HG03432 (cell line): Measurements from ENCODE around the gene BCAS3.

Experiments used
- ATAC-seq: cut with Tn5 transposase; IDR thresholded peaks from one replicate; pipeline ENCODE4 v1.9.1; 2021; ENCODE audit warnings: mild to moderate bottlenecking, moderate library complexity; ENCODE audit not compliant: unreplicated experiment

BCAS3 gene

DNA sequence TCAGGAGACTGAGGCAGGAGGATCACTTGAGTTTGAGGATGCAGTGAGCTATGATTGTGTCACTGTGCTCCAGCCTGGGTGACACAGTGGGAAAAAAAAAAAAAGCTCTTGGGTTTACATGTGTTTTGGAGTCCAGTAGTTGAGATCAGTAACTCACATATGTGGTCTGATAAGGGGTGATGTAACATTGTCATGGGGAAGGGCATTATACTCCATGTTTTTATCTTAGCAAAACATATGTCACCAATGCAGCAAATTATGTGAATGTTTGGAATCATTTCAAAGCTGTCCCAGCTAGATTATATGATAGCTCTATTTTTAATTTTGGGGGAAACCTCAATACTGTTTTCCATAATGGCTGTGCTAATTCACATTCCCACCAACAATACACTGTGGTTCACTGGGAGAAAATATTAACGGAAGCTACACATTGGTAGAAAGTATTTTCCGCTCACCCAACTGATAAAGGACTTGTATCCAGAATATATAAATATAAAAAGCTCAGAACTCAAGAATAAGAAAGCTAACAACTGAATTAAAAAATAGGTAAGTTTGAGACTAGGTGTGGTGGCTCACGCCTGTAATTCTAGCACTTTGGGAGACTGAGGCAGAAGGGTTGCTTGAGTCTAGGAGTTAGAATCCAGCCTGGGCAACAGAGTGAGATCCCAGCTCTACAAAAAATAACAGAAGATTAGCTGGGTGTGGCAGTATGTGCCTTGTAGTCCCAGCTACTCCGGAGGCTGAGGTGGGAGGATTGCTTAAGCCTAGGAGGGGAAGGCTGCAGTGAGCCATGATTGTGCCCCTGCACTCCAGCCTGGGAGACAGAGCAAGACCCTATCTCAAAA, 497.9 kb downstream of the BCAS3 start:
- no peak for ATAC-seq

DNA sequence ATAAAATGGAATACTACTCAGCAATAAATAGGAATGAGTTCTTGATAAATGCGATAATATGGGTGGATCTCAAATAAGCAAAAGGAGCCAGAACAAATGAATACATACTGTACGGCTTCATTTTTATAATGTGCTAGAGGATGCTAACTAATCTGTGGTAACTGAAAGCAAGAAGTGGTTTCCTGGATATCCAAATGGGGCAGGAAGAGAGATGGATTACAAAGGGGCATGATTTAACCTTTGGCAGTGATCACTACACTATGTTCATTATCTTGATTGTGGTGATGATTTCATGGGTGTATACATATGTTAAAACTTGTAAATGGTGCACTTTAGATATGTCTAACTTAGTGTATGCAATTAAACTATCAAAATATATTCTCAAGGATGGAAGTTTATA, 499.7 kb downstream of the BCAS3 start:
- no peak for ATAC-seq

DNA sequence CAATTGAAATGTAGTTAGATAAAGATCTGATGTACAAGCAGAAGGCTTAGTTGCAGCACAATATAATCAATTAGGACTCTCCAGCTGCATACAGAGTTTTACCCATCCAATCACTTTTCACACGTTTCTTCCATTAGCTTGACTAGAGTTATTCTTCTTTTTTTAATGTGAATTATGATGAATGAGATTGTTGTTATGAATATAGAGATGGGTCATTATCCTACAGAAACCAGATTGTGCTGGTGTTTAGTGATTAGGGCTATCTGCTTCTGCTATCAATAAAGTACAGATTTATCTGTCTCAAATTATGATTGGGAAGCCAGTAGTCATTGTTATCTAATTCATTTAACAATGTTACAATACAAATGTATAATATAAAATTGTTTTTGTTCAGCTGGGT, 500.6 kb downstream of the BCAS3 start:
- no peak for ATAC-seq

DNA sequence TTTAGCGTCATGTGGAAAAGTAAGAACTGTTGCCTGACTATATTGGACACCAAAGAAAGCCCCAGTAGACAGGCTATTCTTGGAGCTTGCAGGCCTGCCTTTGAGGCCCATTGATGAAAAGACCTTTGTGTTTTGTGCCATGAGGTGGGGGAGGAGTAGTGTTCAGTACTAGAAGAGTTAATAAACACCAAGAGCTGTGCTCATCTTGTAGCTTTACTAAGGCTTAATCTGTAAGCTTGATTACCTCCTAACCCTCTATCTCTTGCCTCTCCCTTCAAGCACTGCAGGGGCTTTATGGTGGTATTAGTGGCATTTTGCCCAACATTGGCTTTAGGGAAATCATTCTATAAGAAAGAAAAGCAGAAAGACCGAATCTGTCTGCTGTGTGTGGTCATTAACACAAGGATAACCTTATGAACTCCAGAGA, 501.7 kb downstream of the BCAS3 start:
- no peak for ATAC-seq

DNA sequence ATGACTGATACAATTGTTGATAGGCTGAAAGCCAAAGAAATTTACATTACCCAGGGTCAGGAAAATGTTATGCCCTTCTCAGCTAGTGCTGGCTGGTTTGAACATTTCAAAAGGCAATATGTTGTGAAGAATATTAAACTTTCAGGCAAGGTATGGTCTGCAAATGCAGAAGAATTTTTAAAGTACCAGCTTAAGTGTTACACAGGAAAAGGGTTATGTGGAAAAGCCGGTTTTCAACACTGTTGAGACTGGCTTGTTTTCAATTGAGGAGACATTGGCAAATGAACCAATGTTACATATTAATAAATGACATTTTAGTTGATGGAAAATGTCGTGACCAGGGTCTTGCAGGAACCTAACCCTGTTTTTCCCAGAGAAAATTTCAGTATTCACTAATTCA, 506.1 kb downstream of the BCAS3 start:
- no peak for ATAC-seq

DNA sequence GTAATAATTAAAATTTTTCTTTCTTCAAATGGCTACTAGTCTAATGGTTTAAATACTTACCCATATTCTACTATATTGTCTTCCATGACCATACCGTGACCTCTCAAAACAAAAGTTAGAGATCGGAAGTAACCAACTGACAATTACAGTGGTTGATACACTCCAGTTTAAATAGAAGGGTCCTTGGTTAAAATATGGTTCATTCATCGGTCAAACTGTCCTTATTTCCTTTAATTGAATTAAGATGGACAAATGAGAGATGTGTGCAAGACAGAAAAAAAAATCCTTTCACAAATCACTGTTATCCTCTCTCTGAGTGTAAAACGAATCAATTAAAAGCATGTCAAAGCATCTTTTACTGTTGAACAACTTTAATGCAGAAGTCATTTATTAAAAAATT, 507.7 kb downstream of the BCAS3 start:
- no peak for ATAC-seq

DNA sequence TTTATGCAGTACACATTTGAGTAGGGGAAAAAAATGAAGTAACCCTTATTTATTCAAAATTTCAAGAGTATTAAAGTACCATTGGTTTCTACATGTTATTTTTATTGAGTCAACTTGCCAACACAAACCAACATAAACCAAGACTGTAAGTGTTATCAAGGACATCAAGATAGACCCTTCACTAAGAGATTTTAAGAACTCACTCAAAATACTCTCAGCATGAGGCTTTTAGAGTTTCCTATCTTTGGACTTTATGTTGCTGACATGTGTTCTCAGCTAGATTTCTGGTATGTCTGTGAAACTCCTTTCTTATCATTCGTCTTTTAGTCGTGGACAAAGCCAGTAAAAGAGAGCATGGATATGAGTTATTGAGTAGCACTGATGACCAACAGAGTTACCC, 509.4 kb downstream of the BCAS3 start:
- ATAC-seq, result no peak

DNA sequence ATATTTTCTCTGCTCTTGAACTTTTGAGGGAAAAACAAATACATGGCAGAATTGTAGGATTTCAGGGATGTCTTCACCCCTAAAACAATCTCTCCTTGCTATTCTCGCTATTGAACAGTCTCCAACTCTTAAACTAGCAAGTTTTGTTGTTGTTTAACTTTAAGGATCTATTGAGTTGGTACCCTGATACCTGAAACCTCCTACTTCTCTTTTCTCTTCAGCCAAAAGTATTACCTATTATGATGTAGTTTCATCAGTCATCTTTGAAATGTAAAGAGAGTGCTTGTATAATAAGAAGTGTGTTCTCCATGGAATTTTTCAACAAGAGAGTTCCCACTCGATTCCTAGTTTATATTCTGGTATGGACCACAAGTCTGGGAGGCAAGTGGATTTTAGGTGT, 510.4 kb downstream of the BCAS3 start:
- no peak for ATAC-seq

DNA sequence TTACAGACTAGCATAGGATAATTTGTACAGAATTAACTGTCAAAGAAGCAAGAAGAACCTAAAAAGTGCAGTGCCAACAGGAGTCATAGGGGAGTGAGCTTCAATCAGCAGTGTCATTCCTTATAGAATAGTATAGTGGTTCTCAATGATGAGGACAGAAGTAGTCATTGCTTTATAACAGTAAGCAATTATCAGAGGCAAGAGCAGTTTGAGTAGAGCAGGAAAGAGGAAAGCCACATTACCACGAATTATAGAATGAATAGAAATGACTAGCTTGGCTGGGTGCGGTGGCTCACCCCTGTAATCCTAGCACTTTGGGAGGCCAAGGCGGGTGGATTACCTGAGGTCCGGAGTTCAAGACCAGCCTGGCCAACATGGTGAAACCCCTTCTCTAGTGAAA, 512.3 kb downstream of the BCAS3 start:
- ATAC-seq, result no peak

DNA sequence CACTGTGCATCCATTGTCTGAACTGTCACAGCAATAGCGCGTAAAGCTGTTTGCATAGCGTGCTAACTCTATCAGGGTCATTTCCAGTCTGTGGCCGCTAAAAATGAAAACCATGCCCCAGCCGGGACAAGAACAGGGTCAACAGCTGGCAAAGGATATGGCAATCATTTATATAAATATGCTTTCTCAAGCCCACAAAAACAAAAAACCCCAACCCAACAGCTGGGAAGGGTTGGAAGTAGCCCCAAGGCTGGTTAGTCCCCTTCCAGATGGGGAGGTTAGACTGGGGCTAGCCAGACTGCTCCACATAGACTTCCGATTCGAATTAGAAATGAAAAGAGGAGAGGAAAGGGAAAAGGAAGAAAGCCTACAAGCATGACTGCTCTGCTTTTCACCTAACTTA, 518.7 kb downstream of the BCAS3 start:
- ATAC-seq, result no peak

DNA sequence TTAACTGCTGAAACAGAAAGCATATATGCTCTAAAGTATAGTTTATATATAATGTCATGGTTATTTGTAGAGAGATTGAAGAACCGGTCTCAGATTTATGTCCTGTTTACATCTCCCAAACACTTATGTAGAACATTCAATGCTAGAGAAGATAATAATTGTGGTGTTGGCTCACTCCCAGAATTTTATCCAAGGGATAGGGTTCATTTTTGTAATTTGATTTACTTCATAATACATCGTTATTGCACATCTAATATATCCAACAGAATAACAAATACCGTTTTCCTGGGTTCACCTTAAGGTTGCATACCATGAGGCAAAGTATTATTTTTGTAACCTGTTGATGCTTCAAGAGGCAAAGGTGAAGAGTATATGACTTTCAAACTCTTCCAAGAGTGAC, 519.1 kb downstream of the BCAS3 start:
- no peak for ATAC-seq

DNA sequence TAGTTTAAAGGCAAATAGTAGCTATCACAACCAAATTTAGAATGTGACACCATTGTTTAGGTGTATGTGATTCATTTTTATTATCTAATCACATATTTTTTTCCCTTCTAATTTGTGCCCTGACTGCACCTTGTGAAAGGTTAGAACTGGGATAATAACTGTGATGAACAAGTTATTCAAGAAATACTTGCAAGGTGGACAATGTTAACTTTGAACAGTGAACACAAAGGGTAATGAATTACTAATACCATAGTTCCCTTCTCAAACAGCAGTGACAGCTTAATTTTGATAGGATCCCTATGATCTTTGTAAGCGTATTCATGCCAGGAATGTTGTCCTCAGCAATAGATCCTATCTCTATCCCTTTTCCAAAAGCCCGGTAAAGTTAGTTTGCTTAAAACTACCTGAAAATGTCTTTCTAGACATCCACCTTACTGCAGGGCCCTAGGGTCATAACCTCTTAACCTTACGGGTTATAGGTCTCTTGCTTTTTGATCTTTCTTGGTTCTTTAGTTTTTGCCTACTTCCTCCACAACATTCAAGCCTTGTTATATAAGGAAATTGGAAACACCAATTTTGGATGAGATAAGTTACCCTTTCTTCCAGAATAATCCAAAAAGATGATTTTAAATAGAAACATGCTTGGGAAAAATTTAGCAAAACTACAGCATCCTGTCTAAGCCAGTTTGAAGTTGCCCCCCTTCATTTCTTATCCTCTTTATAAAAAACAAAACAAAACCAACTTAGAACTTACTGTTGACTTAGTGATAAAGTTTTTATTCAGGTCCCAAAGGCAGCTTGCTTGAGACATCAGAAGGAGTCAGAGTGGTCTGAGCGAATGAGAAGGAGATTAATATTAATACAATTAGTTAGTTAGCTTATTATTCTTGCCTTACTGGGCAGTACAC, 522.0 kb downstream of the BCAS3 start:
- no peak for ATAC-seq

DNA sequence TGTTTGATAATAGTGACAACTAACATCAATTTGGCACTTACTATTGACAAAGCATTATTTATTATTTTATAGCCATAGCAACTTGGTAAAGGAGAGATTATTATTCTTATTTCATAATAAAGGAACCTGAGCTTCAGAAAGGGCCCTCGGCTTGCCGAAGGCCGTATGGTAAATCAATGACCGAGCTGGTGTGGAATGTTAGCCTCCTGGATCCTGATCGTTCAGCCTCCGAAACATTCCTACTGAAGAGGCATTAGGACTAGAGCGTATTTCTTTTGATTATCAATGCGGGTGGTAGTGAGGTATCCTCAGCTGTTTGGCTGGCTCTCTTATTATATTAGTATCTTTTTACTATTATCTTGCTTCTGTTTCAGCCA, 522.7 kb downstream of the BCAS3 start:
- ATAC-seq, result no peak

DNA sequence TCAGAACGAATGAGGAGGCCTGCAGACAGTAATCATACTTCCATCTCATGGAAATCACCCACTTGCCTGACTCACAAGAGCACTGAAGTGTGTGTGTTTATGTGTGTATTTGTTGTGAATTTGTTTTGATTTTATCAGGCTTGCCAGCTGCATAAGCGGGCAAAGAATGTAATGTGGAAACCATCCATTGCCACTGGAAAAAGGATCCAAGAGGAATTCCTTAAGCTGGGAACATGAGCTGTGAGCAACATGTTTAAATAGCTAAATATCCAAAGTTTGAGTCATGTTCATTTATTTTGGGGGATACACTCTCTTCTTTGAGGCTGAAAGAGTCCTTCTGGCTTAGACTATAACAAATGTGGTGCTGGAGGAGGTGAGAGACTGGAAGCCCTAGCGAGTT, 523.6 kb downstream of the BCAS3 start:
- ATAC-seq, result no peak

DNA sequence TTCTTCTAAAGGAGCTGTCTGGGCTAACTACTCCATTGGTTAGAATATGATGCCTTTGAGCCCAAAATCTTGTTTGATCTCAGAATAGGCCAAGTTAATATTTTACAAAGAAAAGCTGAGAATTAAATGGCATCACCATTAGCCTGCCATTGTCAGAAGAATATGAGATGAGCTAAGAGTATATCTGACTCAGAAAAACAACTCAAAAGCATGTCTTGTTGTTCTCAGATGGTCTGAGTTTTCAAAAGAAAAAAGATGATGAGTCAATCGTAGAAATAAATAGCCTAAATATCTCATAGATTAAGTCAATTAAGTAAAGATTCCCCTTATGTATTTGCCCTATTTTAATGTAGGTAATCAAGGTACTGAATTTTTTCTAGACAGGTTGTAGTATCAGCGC, 524.9 kb downstream of the BCAS3 start:
- no peak for ATAC-seq

DNA sequence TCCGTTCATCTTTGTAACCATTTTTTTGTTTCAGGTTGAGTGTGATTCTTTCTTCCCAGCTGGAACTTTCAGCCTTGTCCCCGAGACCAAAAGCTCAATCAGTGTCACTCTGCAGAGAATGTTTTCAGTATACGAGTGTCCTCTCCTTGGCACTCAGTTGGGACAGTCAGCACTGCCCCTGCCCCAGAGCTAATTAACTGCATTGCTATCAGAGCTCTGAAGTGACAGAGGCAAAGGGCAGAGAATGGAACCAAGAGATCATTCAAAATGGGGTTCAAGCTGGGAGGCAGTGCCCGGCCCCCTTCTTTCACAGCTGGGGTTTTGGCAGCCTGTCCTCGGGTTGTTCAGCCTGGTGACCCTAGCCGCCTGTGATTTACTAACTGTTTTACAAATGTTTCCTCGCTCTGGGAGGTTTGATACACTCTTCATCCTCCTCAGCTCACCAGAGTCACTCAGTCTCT, 526.0 kb downstream of the BCAS3 start:
- no peak for ATAC-seq

DNA sequence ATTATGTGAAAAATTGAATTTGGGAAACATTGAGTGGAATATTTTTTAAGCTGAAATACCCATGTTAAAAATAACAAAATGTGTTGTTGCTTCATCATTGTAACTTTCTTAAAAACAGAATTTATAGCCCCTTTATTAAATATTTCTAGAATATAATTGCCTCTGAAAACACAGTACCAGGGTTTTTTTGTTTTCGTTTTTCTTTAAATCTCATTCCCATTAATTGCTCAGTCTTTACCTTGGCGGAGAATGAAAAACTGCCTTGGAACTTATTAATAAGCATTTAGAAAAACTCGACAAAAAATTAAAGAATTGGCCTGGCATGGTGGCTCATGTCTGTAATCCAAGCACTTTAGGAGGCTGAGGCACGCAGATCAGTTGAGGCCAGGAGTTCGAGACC, 526.8 kb downstream of the BCAS3 start:
- no peak for ATAC-seq

DNA sequence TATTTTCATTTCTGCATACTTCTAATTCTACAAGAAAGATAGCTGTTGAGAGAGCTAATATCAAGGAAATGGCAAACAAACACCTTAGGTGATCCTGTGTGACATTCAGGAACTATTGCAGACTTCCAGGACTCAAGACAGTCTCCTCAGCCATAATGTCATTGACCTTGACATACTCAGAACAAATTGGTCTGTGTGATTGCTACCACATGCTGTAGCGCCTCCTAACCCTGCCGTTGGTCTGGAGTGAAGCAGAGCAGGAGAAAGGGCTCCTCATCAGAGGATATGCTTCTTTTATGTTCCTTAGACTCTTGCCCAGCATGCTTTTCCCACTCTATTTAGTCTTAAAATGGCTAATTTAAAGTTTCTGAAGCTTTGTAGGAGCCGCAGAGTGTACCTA, 527.8 kb downstream of the BCAS3 start:
- no peak for ATAC-seq

DNA sequence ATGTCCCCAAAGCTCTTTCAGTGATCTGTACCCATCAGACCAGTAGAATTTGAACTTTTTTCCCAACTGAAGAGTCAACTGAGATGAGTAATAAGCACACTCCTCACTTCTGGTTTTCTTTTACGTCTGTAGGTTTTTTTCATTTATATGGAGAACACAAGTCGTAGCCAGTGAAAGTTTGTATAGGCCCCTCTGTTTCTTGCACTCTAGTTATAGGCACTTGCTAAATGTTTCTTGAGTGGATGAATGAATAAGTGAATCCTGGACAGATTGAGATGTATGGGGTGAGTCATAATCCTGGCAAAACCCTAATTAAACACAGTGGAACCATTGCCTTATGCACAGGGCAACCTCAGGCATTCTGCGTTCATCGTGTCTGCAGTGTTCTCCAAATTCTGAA, 528.3 kb downstream of the BCAS3 start:
- no peak for ATAC-seq

DNA sequence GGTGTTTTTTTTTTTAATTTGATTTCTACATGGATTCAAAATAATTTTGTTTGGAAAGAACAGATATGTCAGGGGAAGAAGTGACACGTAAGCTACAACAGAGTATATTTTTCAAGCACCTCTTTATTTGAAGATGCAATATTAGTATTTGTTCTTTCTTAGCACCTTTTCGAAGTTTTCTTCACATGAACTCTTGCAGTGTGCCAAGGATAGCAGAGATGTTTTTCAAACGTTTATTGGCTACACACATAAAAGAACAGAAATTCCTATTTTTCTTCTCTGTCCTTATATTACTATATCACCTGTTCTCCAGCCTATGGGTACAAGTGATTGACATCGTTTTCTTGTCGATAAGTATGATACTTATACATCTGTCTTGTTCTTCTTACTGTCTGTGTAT, 529.3 kb downstream of the BCAS3 start:
- ATAC-seq, result no peak

DNA sequence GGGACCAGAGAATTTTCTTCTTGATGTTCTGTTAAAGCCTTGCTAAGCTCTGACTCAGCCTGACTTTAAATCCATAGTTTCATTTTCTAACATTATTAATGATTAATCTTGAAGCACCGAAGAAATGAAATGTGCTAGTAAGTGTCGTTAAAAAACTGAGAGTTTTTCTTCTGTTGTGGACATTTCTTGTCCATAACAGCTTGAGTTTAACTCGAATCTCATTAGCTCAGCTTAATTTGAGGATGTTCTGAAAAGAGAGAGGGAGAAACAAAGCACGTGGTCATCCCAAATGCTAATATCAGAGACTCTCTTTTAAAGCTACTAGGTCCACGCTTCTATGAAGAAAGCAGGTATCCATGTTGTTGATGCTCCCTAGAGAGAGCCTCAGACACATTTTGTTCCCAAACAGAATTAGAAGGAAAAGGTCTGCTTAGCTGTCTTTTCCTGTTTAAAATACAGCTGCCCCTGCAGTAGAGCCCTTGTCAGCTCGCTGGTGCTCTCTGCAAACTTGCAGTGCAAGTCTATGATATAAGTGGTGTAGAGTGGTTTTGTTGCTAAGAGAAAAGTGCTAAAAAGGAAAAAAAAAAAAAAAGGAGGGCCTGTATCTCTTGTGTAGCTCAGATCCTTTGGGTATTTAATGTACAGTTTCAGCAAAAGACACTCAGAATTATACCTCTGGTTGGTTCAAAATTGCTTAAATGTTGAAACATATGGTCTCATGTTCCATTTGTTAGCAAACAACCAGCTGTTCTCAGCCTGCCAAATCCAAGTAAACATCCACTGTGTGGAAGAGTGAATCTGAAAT, 530.9 kb downstream of the BCAS3 start:
- ATAC-seq, result no peak
